ENCODE measurements around the gene GPR152. TPM values are rescaled to one million over a fixed set of nuclear protein-coding genes. Genes with fewer than 3 reads are reported as not detected.

The GPR152 gene
- polyA plus RNA-seq, 10 donors = not detected

- no peak for DNase-seq
These were observed 11.4 kb downstream of the GPR152 start for GRCh38 chr11:67441098-67441563.

DNA sequence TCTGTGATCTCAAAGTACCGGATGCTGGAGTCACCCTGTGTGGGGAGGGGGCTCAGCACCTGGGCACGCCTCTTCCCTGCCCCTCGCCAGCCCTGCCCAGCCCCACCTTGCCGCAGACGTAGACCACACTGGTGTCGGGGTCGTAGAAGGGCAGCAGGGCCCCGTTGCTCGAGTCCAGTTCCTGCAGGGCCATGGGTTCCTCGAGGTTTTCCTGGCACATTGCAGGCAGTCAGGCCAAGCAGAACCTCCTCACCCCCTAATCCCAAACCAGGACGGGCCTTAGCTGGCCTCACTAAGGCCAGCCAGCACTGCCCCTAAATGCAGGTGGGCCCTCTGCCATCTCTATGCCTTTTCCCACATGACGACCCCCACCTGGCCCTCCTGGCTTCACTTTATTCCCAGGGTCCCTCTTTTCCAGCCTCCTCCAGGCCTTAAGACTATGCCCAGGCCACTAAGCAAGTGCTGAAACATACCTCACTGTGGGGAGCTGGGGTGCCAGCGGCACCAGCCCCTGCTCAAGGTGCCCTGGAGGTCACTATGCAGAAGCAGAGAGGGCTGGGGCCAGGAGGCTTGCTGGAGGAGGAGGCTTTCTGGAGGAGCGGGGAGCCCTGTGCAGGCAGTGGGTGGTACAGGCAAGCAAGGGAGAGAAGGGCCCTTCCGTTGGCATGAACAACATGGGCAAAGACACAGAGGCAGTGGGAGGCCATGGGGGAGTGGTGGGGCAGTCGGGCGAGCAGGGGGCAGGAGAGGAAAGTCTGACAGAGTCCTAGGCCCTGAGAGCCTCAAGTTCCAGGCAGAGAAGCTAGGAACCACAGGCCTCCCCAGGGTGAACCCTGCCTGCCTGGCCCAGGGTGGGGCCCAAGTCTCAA lies 12.1 kb downstream of the GPR152 start:
- DNase-seq = no peak

DNA sequence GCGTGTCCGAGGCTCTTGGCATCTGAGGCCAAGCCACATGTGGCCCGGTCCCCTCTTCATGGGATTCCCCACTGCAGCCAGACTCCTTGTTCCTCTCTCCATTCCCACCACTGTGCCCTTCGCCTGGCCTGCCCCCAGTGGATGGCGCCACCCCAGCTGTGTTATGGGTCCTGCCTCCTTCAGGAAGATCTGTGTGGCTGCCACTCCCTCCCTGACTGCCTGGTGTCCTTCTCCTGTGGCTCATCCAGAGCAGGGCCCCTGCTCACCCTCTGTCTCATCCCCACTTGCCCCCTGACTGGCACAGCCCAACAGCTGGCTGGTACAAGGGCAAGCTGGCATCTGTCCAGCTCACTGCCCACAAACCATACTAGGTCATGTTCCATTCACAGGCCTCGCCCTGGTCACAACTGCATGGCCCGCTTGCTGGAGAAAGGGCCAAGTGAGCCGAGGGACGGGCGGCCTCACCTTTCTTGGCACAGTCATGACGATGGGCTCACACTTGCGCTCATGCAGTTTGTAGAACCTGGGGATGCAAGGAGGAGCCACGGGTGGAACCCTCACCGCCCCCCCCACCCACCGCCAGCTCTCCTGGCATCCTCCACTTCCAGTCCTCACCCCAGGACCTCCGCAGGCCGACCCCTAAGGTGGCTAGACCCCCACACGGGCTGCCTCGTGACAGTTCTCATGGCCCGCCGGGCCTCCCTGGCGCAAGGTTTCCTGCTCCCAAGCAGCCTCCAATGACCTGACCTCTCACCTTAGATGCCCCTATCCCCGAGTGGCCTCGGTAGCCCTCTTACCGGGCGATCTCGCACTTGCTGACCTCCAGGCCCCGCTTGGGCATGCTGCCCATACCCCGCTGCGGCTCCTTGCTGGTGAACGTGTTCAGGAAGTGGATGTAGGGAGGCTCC lies 13.0 kb downstream of the GPR152 start:
- peak in 1 of 3 donors; percentile 34 for DNase-seq

- DNase-seq = peak in 1 of 3 donors; percentile 22
These were observed 14.2 kb downstream of the GPR152 start for GRCh38 chr11:67438158-67438902.

GRCh38 chr11:67437809-67438157 lies 14.7 kb downstream of the GPR152 start:
- no peak for DNase-seq

GRCh38 chr11:67437082-67437808 lies 15.3 kb downstream of the GPR152 start, which contains the start of gene PTPRCAP:
Gene PTPRCAP, minus strand, starts transcription at chr11:67437682. Its CDS starts 63 bp downstream, at chr11:67437619.
- DNase-seq = peak in 1 of 3 donors; percentile 21

GRCh38 chr11:67436459-67437081 lies 16.0 kb downstream of the GPR152 start:
- DNase-seq = peak in 1 of 3 donors; percentile 37

DNA sequence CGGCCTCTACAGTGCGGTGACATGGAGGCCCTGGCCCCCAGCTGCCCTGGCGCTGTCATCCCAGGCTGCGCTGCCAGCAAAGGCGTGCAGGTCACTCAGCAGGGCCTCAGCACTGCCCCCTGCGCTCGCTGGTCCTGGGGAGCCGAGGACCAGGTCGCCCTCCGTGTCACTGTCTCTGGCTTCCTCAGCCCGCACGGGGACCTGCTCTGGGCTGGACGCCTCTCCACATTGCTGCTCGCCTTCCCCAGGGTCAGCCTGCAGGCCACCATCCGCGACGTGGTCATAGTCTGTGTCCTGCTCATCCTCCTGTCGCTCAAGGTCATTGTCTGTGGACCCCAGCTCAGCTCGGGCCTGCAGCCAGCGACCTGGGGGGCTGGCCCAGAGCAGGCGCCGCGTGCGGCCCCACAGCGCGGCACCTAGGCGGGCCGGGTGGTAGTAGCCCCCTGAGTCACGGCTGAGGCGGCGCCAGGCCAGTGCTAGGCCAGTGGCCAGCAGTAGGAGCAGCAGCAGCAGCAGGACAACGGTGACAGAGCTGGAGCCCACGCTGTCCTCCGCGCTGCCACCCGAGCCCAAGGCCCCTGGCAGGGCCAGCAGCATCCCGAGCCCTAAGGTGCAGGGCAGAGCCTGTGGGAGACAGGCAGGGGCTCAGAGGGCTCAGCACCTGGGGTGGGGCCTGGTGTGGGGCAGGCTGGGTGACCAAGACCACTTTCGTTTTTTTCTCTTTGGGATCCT lies 16.6 kb downstream of the GPR152 start:
- no peak for DNase-seq

DNA sequence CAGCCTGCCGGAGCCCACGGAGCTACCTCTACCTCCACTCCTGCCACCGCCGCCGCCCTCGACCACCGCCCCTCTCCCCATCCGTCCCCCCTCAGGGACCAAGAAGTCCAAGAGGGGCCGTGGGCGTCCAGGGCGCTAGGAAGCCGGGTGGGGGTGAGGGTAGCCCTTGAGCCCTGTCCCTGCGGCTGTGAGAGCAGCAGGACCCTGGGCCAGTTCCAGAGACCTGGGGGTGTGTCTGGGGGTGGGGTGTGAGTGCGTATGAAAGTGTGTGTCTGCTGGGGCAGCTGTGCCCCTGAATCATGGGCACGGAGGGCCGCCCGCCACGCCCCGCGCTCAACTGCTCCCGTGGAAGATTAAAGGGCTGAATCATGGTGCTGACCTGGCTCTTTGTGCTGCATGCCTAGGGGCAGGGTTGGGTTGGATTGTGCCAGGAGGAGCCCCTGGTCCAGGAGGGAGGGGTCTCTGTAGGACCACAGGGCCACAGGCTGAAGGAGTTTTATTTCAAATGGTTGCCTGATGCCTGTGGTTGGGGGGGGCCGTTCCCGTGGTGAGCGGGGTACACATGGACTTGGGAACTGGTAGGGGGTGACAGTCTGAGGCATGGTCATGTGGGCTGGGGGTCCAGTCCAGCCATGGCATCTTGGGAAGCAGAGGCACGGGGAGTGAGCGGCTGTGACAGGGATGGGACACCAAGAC lies 17.4 kb downstream of the GPR152 start:
- no peak for DNase-seq

DNA sequence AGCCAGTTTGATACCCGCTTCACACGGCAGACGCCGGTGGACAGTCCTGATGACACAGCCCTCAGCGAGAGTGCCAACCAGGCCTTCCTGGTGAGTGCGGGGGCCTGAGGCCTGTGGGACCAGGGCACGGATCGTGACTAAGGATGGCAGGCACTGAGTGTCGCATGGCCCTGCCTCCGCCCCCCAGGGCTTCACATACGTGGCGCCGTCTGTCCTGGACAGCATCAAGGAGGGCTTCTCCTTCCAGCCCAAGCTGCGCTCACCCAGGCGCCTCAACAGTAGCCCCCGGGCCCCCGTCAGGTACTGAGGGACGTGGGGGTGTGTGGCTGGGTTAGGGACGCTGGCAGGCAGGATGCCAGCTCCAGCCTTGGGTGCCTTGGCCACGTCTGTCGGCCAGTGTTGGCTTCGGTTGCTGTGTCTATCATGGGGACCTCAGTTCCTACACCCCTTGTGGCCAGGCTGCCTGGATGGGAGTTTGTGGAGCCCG lies 18.1 kb downstream of the GPR152 start:
- no peak for DNase-seq

- no peak for DNase-seq
These were observed 18.8 kb downstream of the GPR152 start for GRCh38 chr11:67433536-67434394.

DNA sequence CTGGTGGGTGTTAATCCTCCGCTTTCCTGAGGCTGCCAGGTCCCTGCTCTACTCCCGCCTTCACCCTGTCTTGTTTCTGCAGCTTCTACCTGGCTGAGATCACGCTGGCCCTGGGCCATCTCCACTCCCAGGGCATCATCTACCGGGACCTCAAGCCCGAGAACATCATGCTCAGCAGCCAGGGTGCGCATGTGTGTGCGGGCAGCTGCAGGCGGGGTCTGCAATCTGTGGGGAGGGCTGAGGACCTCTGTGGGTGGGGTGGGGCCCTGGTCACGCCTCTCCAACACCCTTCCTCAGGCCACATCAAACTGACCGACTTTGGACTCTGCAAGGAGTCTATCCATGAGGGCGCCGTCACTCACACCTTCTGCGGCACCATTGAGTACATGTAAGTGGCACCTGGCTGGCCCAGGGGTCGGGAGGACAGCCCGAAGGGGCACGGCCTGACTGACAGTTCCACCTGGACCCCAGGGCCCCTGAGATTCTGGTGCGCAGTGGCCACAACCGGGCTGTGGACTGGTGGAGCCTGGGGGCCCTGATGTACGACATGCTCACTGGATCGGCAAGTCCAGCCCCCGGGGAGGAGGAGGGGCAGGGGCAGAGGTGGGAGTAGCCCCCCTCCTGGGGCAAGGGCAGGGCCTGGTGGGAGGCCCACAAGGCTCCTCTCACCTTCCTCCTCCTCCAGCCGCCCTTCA lies 19.7 kb downstream of the GPR152 start:
- DNase-seq = no peak

GRCh38 chr11:67431346-67432249 lies 20.9 kb downstream of the GPR152 start:
- no peak for DNase-seq

DNA sequence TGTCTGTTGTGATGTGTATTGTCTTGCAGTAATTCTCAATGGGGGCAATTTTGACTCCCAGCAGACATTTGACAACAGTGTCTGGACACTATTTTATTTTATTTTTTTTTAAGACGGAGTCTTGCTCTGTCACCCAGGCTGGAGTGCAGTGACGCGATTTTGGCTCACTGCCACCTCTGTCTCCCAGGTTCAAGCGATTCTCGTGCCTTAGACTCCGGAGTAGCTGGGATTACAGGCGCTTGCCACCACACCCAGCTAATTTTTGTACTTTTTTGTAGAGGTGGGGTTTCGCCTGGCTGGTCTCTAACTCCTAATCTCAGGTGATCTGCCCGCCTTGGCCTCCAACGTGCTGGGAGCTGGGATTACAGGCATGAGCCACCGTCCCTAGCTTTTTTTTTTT lies 22.8 kb downstream of the GPR152 start:
- no peak for DNase-seq

GRCh38 chr11:67429038-67429668 lies 23.4 kb downstream of the GPR152 start:
- DNase-seq = no peak

Measured in muscle of back (tissue), 11 donors.